Endothelial cell of umbilical vein (primary cell): ENCODE results near the gene LONRF3. TPM values are rescaled to one million over a fixed set of nuclear protein-coding genes. Genes with fewer than 3 reads are reported as not detected.

ENCODE experiments used
- BruUV-seq: library from RNA; stranded (reverse); fragments of 400-500 nt; replicated peaks from 2 replicates; lab custom pipeline; 2021; lab: Mats Ljungman, UMichigan
- CTCF ChIA-PET: fragments of 300-600, 350-600 bp; sonication (Branson Sonifier 250); formaldehyde crosslinking; loops from one replicate; lab custom pipeline; 2021; ENCODE audit warnings: antibody characterized with exemption, inconsistent platforms; lab: Charles Lee
- POLR2A ChIA-PET: fragments of 300-600, 350-600 bp; sonication (Branson Sonifier 250); formaldehyde crosslinking; loops from one replicate; lab custom pipeline; 2021; ENCODE audit warnings: antibody characterized with exemption, inconsistent platforms; lab: Charles Lee
- DNase-seq: peaks from one replicate; pipeline ENCODE4 v3.0.0-alpha.2; 2011; ENCODE audit warnings: low read depth, low spot score
- FAIRE-seq: peaks from 2 replicates; lab custom pipeline; 2011; peaks lifted over from hg19 to GRCh38; lab: Jason Lieb, UNC
- H2AFZ ChIP-seq: 2 replicates; pipeline ENCODE4 v1.6.0; 2012; ENCODE audit warnings: low read depth, low read length, control low read depth, inconsistent platforms
- H3K27ac ChIP-seq: 2 replicates; pipeline ENCODE4 v1.5.1; 2011; ENCODE audit warnings: low read depth, mild to moderate bottlenecking, control low read depth, low read length, moderate library complexity; ENCODE audit not compliant: insufficient read depth
- H3K27me3 ChIP-seq, 2 experiments: 2 replicates each; pipeline versions ENCODE4 v1.6.0 to v1.6.1; 2011; ENCODE audit warnings: low read length in 2 of 2, mixed read lengths in 1 of 2; ENCODE audit not compliant: control insufficient read depth in 2 of 2, insufficient read depth in 2 of 2
- H3K36me3 ChIP-seq, 2 experiments: 2 replicates in 1 of 2; 3 replicates in 1 of 2; pipeline ENCODE4 v1.5.1; 2011; ENCODE audit warnings: low read length in 2 of 2, mild to moderate bottlenecking in 1 of 2, moderate library complexity in 1 of 2; ENCODE audit not compliant: control insufficient read depth in 2 of 2, insufficient read depth in 2 of 2; ENCODE audit errors: extremely low read depth in 1 of 2
- H3K4me1 ChIP-seq: 3 replicates; pipeline ENCODE4 v1.5.1; 2011; ENCODE audit warnings: mild to moderate bottlenecking, low read length; ENCODE audit not compliant: control insufficient read depth, insufficient read depth; ENCODE audit errors: extremely low read depth
- H3K4me2 ChIP-seq: 2 replicates; pipeline ENCODE4 v1.6.1; 2011; ENCODE audit warnings: low read length, control low read depth, mixed read lengths; ENCODE audit not compliant: insufficient read depth
- H3K4me3 ChIP-seq, 3 experiments: fragments of 200-600 bp in 1 of 3; sonication (generic), shearing (Covaris generic) in 1 of 3; replicated peaks in 1 of 3; 2 replicates each; pipeline ENCODE4 v1.5.1; 2011 to 2016; ENCODE audit warnings: control low read depth in 3 of 3, low read length in 3 of 3, mild to moderate bottlenecking in 2 of 3, inconsistent platforms in 1 of 3, low read depth in 1 of 3, moderate library complexity in 1 of 3; ENCODE audit not compliant: insufficient read depth in 1 of 3
- H3K79me2 ChIP-seq: 2 replicates; pipeline ENCODE4 v1.6.0; 2012; ENCODE audit warnings: low read length, inconsistent platforms; ENCODE audit not compliant: control insufficient read depth, insufficient read depth
- H3K9ac ChIP-seq: replicated peaks from 2 replicates; pipeline ENCODE3; 2011; ENCODE audit warnings: low read length, control low read depth; ENCODE audit not compliant: insufficient read depth; ENCODE audit errors: extremely low read depth
- H3K9me1 ChIP-seq: replicated peaks from 3 replicates; pipeline ENCODE4 v1.6.0; 2011; ENCODE audit warnings: mild to moderate bottlenecking, low read length; ENCODE audit not compliant: control insufficient read depth, insufficient read depth; ENCODE audit errors: extremely low read depth
- H3K9me3 ChIP-seq: replicated peaks from 2 replicates; pipeline ENCODE4 v1.5.1; 2012; ENCODE audit warnings: low read length, inconsistent platforms; ENCODE audit not compliant: control insufficient read depth, insufficient read depth
- H4K20me1 ChIP-seq: replicated peaks from 2 replicates; pipeline ENCODE3; 2011; ENCODE audit warnings: mild to moderate bottlenecking, low read length; ENCODE audit not compliant: control insufficient read depth, insufficient read depth; ENCODE audit errors: extremely low read depth
- CTCF ChIP-seq, 2 donors: IDR thresholded peaks; 1 replicate in 1 of 2; 2 replicates in 1 of 2; pipeline ENCODE4 v1.5.1; 2011; ENCODE audit warnings: low read length in 2 of 2, mild to moderate bottlenecking in 2 of 2, moderate library complexity in 2 of 2, control low read depth in 1 of 2, inconsistent platforms in 1 of 2, low read depth in 1 of 2; ENCODE audit not compliant: insufficient read depth in 1 of 2; ENCODE audit errors: extremely low read depth in 1 of 2
- EZH2 ChIP-seq: IDR thresholded peaks from 2 replicates; pipeline ENCODE4 v1.6.1; 2012; ENCODE audit warnings: borderline replicate concordance, low read depth, mild to moderate bottlenecking, moderate library complexity, low read length, inconsistent platforms; ENCODE audit not compliant: severe bottlenecking
- FOS ChIP-seq: IDR thresholded peaks from 2 replicates; pipeline ENCODE4 v1.6.1; 2011; ENCODE audit warnings: mild to moderate bottlenecking, low read length, moderate library complexity, borderline replicate concordance; ENCODE audit not compliant: insufficient read depth
- JUN ChIP-seq: IDR thresholded peaks from 2 replicates; pipeline ENCODE4 v1.6.1; 2011; ENCODE audit warnings: borderline replicate concordance, low read depth; ENCODE audit not compliant: insufficient read length, insufficient read depth
- MYC ChIP-seq: IDR thresholded peaks from one replicate; pipeline ENCODE4 v1.6.1; 2011; ENCODE audit warnings: mild to moderate bottlenecking, low read depth, low read length
- POLR2A ChIP-seq: IDR thresholded peaks from 2 replicates; pipeline ENCODE4 v1.6.1; 2012; ENCODE audit warnings: low read depth, mild to moderate bottlenecking, control low read depth, low read length
- dilution Hi-C: fragments of 300-500 bp; cut with MboI; formaldehyde crosslinking; loops from one replicate; pipeline ENCODE4 v1.15.0; 2019; ENCODE audit warnings: low sequenced_read_pairs; ENCODE audit not compliant: extremely low pct_ligation_motif_present
- intact Hi-C: fragments of 100-400 bp; cut with micrococcal nuclease; formaldehyde crosslinking; loops from one replicate; pipeline ENCODE4 v1.10.0; 2022
- polyA plus RNA-seq, 4 experiments: library from polyadenylated mRNA; depleted of rRNA in 3 of 4; stranded (reverse) in 3 of 4; unstranded in 1 of 4; fragments of >200 nt; gene quantifications; 2 replicates each; pipeline versions ENCODE4 v1.2.1 to v1.2.3, GENCODE V29; 2011 to 2012; ENCODE audit warnings: missing spikeins in 1 of 4
- total RNA-seq: library from RNA; stranded (reverse); gene quantifications from 2 replicates; pipeline ENCODE4 v1.2.3, GENCODE V29; 2021

LONRF3 gene
- total and polyA plus RNA-seq, 2 donors (not counting 3 experiments of a cell fraction or from before 2014, with no cell fraction given) = 4.4 to 13.3 TPM

- ChIA-PET CTCF (interaction anchor here (0.6 to 4.8 kb wide), 9 partner anchors 10 to 404 kb away, joined by 3 to 37 read pairs (median 4); no protein-coding TSS in a partner anchor), POLR2A (no interaction called here)
- Histone ChIP-seq H3K9me1 (no peaks in the 10 kb centered on the region), H4K20me1 (no peaks in the 10 kb centered on the region), H2AFZ (no peak overlapping the region), H3K9me3 (no peaks in the 10 kb centered on the region), H3K27ac (no peak overlapping the region), H3K9ac (no peak overlapping the region), H3K4me1 (peaks cover 14% of the 10 kb centered on the region), H3K36me3 (peaks cover 0 to 2% of the 10 kb centered on the region in 2 experiments), H3K27me3 (no peaks in the 10 kb centered on the region), H3K4me2 (no peak overlapping the region), H3K79me2 (no peaks in the 10 kb centered on the region), H3K4me3 (no peak overlapping the region)
- peak; percentile 47 for DNase-seq
- BruUV-seq = no TSS peak
- dilution Hi-C loops (no loop called here), intact Hi-C loops (loop anchor here (1.0 to 5.0 kb wide), 2 partner anchors 62 to 232 kb away; partner anchors contain the start of gene PGRMC1)
- TF ChIP-seq EZH2 (no peak), MYC (no peak), POLR2A (no peak), CTCF (IDR thresholded peaks at IDR 0.05; ENCODE audit: extremely low read depth in 1 of 2, insufficient read depth in 1 of 2, low read depth in 1 of 2, low read length in 2 of 2) (peak; percentile 74 to 81), FOS (no peak), JUN (no peak)
- FAIRE-seq = peak; percentile 60
Observed at GRCh38 chrX:119004920-119005524, 30.6 kb downstream of the LONRF3 start.
